ENCODE measurements around the gene SLC37A1.

The SLC37A1 gene

DNA sequence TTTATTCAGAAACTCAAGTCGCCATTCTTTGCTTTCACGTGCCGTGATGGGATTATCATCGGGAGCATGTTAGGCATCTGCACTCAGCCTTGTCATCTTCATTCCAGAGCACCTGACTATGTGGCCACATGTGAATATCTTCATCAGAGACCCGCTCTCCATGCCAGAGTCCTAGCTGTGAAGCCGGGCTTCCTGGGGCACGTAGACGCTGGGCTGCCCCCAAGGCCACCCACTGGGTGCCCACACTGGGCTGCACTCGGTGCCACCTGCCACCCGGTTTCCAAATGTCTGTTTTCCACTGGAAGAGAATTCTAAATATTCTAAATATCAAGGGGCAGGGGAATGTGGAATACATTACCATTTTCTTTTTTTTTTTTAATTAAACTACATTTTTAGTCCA is 43.8 kb downstream of the SLC37A1 start:
- TF ChIP-seq, protein P1, sequence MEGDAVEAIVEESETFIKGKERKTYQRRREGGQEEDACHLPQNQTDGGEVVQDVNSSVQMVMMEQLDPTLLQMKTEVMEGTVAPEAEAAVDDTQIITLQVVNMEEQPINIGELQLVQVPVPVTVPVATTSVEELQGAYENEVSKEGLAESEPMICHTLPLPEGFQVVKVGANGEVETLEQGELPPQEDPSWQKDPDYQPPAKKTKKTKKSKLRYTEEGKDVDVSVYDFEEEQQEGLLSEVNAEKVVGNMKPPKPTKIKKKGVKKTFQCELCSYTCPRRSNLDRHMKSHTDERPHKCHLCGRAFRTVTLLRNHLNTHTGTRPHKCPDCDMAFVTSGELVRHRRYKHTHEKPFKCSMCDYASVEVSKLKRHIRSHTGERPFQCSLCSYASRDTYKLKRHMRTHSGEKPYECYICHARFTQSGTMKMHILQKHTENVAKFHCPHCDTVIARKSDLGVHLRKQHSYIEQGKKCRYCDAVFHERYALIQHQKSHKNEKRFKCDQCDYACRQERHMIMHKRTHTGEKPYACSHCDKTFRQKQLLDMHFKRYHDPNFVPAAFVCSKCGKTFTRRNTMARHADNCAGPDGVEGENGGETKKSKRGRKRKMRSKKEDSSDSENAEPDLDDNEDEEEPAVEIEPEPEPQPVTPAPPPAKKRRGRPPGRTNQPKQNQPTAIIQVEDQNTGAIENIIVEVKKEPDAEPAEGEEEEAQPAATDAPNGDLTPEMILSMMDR (IDR thresholded peaks at IDR 0.05; ENCODE audit: insufficient read depth, low read depth, low read length, missing control alignments): no peak
- no peak overlapping the region for H3K4me3 ChIP-seq (ENCODE audit: low read depth, low read length)
- no peak for DNase-seq (ENCODE audit: low read depth)

DNA sequence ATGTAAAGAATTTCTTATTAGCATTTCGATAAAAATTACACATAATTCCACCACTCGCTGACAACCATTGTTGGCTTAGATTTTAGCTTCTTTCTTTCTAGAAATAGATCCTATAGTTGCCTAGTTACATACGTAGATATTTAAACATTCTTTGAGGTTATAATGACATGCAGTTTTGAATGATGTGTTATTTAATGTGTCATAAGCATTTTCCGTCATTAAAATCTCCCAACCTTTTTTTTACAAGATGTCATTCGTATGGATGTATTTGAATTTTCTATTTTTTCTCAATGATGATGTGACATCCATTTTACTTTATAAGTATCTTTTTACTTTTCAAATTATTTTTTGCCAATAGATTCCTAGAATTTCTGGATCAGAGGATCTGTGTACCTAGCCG is 44.7 kb downstream of the SLC37A1 start:
- no peak overlapping the region for H3K4me3 ChIP-seq (ENCODE audit: low read depth, low read length)
- no peak for DNase-seq (ENCODE audit: low read depth)
- TF ChIP-seq, protein P1 (IDR thresholded peaks at IDR 0.05; ENCODE audit: insufficient read depth, low read depth, low read length, missing control alignments): no peak

- TF ChIP-seq, protein P1 (IDR thresholded peaks at IDR 0.05; ENCODE audit: insufficient read depth, low read depth, low read length, missing control alignments): no peak
- H3K4me3 ChIP-seq (ENCODE audit: low read depth, low read length): no peak overlapping the region
- DNase-seq (ENCODE audit: low read depth): no peak
These were observed 45.2 kb downstream of the SLC37A1 start for GRCh38 chr21:42558846-42559245.

DNA sequence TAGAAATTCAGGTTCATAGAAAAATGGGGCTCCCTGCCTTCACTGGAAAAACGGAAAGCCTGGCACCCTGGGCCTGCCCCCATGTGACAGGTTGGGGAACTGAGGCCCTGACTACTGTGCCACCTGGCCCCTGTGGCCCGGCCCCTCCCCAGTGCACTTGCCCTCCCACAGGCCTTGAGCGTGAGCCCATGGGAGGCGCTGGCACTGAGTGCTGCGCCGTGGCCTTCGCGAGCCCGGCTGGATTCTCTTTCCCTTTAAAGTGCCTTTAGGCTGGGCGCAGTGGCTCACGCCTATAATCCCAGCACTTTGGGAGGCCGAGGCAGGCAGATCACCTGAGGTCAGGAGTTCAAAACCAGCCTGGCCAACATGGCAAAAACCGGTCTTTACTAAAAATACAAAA is 45.7 kb downstream of the SLC37A1 start:
- no peak overlapping the region for H3K4me3 ChIP-seq (ENCODE audit: low read depth, low read length)
- no peak for DNase-seq (ENCODE audit: low read depth)
- TF ChIP-seq, protein P1 (IDR thresholded peaks at IDR 0.05; ENCODE audit: insufficient read depth, low read depth, low read length, missing control alignments): no peak

DNA sequence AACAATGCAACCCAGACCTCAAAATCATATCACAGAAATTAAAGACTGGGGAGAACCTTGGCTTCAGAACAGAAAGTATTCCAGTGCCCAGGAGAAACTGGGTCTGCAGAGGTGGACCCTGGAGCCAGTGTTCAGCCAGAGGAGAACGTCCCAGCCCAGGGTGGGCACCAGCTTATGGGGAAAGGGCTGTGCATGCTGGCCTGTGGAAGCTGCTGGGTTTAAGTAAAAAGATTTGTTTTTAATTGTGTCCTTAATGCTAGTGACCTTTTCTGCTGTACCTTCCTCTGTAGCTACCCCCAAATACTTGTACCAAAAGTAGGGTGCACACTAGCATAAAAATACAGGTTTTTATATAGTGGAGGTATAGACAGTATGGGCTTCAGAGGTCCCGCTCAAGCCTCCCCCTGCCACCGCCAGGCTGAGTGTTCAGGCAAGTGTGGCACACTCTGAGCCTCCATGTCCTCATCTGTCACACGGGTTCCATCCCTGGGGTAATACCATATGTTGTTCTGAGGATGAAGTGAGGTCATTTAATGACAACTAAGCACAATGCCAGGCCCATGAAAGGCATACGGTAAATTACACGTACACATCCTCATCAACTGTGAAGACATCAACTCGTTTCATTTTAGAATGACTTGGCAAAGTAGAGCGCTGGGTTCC is 47.0 kb downstream of the SLC37A1 start:
- H3K4me3 ChIP-seq (ENCODE audit: low read depth, low read length): no peak overlapping the region
- TF ChIP-seq, protein P1 (IDR thresholded peaks at IDR 0.05; ENCODE audit: insufficient read depth, low read depth, low read length, missing control alignments): no peak
- no peak for DNase-seq (ENCODE audit: low read depth)

GRCh38 chr21:42561762-42562650 is 48.4 kb downstream of the SLC37A1 start:
- peak; percentile 68 for DNase-seq (ENCODE audit: low read depth)
- H3K4me3 ChIP-seq (ENCODE audit: low read depth, low read length): no peak overlapping the region
- TF ChIP-seq, protein P1 (IDR thresholded peaks at IDR 0.05; ENCODE audit: insufficient read depth, low read depth, low read length, missing control alignments): no peak

All from GM12865 (cell line).